IMR-90 (cell line): Measurements from ENCODE around the gene PHACTR3. TPM values are rescaled to one million over a fixed set of nuclear protein-coding genes. Genes with fewer than 3 reads are reported as not detected.

Experiments
- ATAC-seq: fragments of 200-7000 bp; cut with Tn5 transposase; 2 replicates; pipeline ENCODE4 v1.9.1; 2020; ENCODE audit warnings: low read depth, mild to moderate bottlenecking, moderate library complexity
- BruUV-seq: library from RNA; stranded (reverse); fragments of 400-500 nt; replicated peaks from 2 replicates; lab custom pipeline; 2021; lab: Mats Ljungman, UMichigan
- CTCF ChIA-PET: fragments of 300-600 bp; formaldehyde crosslinking; extraction: SDS; loops from one replicate; lab custom pipeline; 2021; ENCODE audit warnings: antibody characterized with exemption; lab: Yijun Ruan, JAX
- POLR2A ChIA-PET: fragments of 300-600 bp; sonication (Branson Sonifier 250); formaldehyde crosslinking; loops from one replicate; lab custom pipeline; 2022; ENCODE audit warnings: antibody characterized with exemption; ENCODE audit not compliant: unreplicated experiment; lab: Charles Lee
- DNase-seq: peaks from one replicate; pipeline ENCODE4 v3.0.0; 2013
- H2AFZ ChIP-seq: replicated peaks from 2 replicates; pipeline ENCODE3; 2013; ENCODE audit warnings: low read length, mild to moderate bottlenecking; ENCODE audit not compliant: poor library complexity
- H2AK5ac ChIP-seq: 2 replicates; pipeline ENCODE4 v1.6.1; 2013; ENCODE audit warnings: low read depth, low read length, inconsistent platforms
- H2AK9ac ChIP-seq: replicated peaks from 2 replicates; pipeline ENCODE3; 2013; ENCODE audit warnings: mild to moderate bottlenecking, low read depth, low read length, moderate library complexity; ENCODE audit not compliant: poor library complexity
- H2BK120ac ChIP-seq: 2 replicates; pipeline ENCODE4 v1.6.1; 2013; ENCODE audit warnings: low read depth, low read length, inconsistent platforms
- H2BK15ac ChIP-seq: 3 replicates; pipeline ENCODE4 v1.6.1; 2013; ENCODE audit warnings: low read depth, low read length, inconsistent platforms
- H2BK20ac ChIP-seq: 2 replicates; pipeline ENCODE4 v1.6.1; 2013; ENCODE audit warnings: low read depth, mild to moderate bottlenecking, inconsistent platforms, low read length, moderate library complexity
- H2BK5ac ChIP-seq: 2 replicates; pipeline ENCODE4 v1.6.1; 2013; ENCODE audit warnings: mild to moderate bottlenecking, low read depth, low read length, inconsistent platforms; ENCODE audit not compliant: poor library complexity, severe bottlenecking
- H3K14ac ChIP-seq: replicated peaks from 2 replicates; pipeline ENCODE4 v1.6.1; 2013; ENCODE audit warnings: low read depth, low read length, inconsistent platforms
- H3K18ac ChIP-seq: 2 replicates; pipeline ENCODE4 v1.6.1; 2013; ENCODE audit warnings: low read depth, low read length, control low read depth
- H3K23ac ChIP-seq: 2 replicates; pipeline ENCODE4 v1.6.1; 2013; ENCODE audit warnings: low read depth, low read length, inconsistent platforms
- H3K27ac ChIP-seq: 2 replicates; pipeline ENCODE4 v1.5.1; 2013; ENCODE audit warnings: mild to moderate bottlenecking, control low read depth, low read length; ENCODE audit not compliant: insufficient read depth
- H3K27me3 ChIP-seq: 2 replicates; pipeline ENCODE4 v1.6.1; 2013; ENCODE audit warnings: low read length; ENCODE audit not compliant: control insufficient read depth, insufficient read depth
- H3K36me3 ChIP-seq: 2 replicates; pipeline ENCODE4 v1.6.1; 2013; ENCODE audit warnings: low read length, mixed read lengths; ENCODE audit not compliant: control insufficient read depth, insufficient read depth
- H3K4ac ChIP-seq: 2 replicates; pipeline ENCODE4 v1.6.1; 2013; ENCODE audit warnings: low read depth, low read length, inconsistent platforms
- H3K4me1 ChIP-seq: 2 replicates; pipeline ENCODE4 v1.6.1; 2013; ENCODE audit warnings: low read length, mixed read lengths; ENCODE audit not compliant: control insufficient read depth, insufficient read depth
- H3K4me2 ChIP-seq: 2 replicates; pipeline ENCODE4 v1.6.1; 2013; ENCODE audit warnings: low read depth, mild to moderate bottlenecking, control low read depth, low read length, moderate library complexity
- H3K4me3 ChIP-seq: 2 replicates; pipeline ENCODE4 v1.5.1; 2013; ENCODE audit warnings: low read depth, mild to moderate bottlenecking, control low read depth, low read length, moderate library complexity; ENCODE audit not compliant: insufficient read depth
- H3K56ac ChIP-seq: 2 replicates; pipeline ENCODE4 v1.6.1; 2013; ENCODE audit warnings: low read length, inconsistent platforms; ENCODE audit not compliant: insufficient read depth; ENCODE audit errors: extremely low read depth
- H3K79me1 ChIP-seq, 2 experiments: 2 replicates each; pipeline ENCODE4 v1.6.1; 2013; ENCODE audit warnings: low read length in 2 of 2, inconsistent platforms in 1 of 2, low read depth in 1 of 2
- H3K9ac ChIP-seq: 2 replicates; pipeline ENCODE4 v1.6.1; 2013; ENCODE audit warnings: low read depth, low read length, control low read depth
- H3K9me1 ChIP-seq: 2 replicates; pipeline ENCODE4 v1.6.1; 2013; ENCODE audit warnings: low read length, inconsistent platforms; ENCODE audit not compliant: insufficient read depth
- H3K9me3 ChIP-seq: 2 replicates; pipeline ENCODE4 v1.6.1; 2013; ENCODE audit warnings: low read length; ENCODE audit not compliant: control insufficient read depth, insufficient read depth
- H4K20me1 ChIP-seq: 2 replicates; pipeline ENCODE4 v1.6.1; 2013; ENCODE audit warnings: low read length, inconsistent platforms; ENCODE audit not compliant: insufficient read depth
- H4K5ac ChIP-seq: 2 replicates; pipeline ENCODE4 v1.6.1; 2013; ENCODE audit warnings: mild to moderate bottlenecking, low read depth, low read length, control low read depth
- H4K8ac ChIP-seq, 2 experiments: 2 replicates each; pipeline ENCODE4 v1.6.1; 2013; ENCODE audit warnings: low read depth in 2 of 2, low read length in 2 of 2, control low read depth in 1 of 2, inconsistent platforms in 1 of 2
- H4K91ac ChIP-seq: 2 replicates; pipeline ENCODE4 v1.6.1; 2013; ENCODE audit warnings: low read depth, low read length, inconsistent platforms; ENCODE audit not compliant: insufficient read depth
- CEBPB ChIP-seq: IDR thresholded peaks from 2 replicates; pipeline ENCODE4 v1.6.1; 2012; ENCODE audit warnings: low read depth, low read length, improper control_type of control experiment
- CHD1 ChIP-seq: IDR thresholded peaks from 2 replicates; pipeline ENCODE4 v1.6.1; 2012; ENCODE audit warnings: low read depth, low read length, improper control_type of control experiment
- ELK1 ChIP-seq: fragments of 150-350 bp; IDR thresholded peaks from 2 replicates; pipeline ENCODE4 v1.6.1; 2016; ENCODE audit warnings: low read depth, mild to moderate bottlenecking, low read length, moderate library complexity, borderline replicate concordance
- MXI1 ChIP-seq: IDR thresholded peaks from 2 replicates; pipeline ENCODE4 v1.6.1; 2012; ENCODE audit warnings: low read depth, mild to moderate bottlenecking, low read length, moderate library complexity, borderline replicate concordance
- POLR2A ChIP-seq: IDR thresholded peaks from 2 replicates; pipeline ENCODE4 v1.6.1; 2012; ENCODE audit warnings: mild to moderate bottlenecking, low read depth, low read length
- USF2 ChIP-seq: fragments of 150-350 bp; IDR thresholded peaks from 2 replicates; pipeline ENCODE4 v1.6.1; 2017; ENCODE audit warnings: mild to moderate bottlenecking, antibody characterized with exemption, low read length, low read depth
- WGBS, 2 experiments: methylation state at CpG; one replicate each; pipeline versions ENCODE4 v1.1.5 to v1.1.7; 2013; ENCODE audit warnings: missing lambda C conversion rate in 2 of 2; ENCODE audit not compliant: insufficient read length in 1 of 2; ENCODE audit errors: extremely low coverage in 2 of 2; 5-methylcytosine and 5-hydroxymethylcytosine counted together
- dilution Hi-C: fragments of 300-500 bp; cut with HindIII; formaldehyde crosslinking; loops from one replicate; pipeline ENCODE4 v1.14.3; 2018; ENCODE audit warnings: low sequenced_read_pairs; ENCODE audit not compliant: unreplicated experiment
- in situ Hi-C: fragments of 300-500 bp; cut with MboI; formaldehyde crosslinking; loops from 3 replicates; pipeline ENCODE4 v1.14.3; 2019; ENCODE audit warnings: low sequenced_read_pairs, inconsistent platforms, mixed read lengths
- intact Hi-C: fragments of 100-400 bp; cut with micrococcal nuclease; formaldehyde crosslinking; loops from 2 replicates; pipeline ENCODE4 v1.10.0; 2022
- polyA plus RNA-seq, 3 experiments: library from polyadenylated mRNA; depleted of rRNA; stranded (reverse); fragments of >200 nt; gene quantifications; 2 replicates each; pipeline ENCODE4 v1.2.3, GENCODE V29; 2012; ENCODE audit warnings: low replicate concordance in 1 of 3
- total RNA-seq: library from RNA; depleted of rRNA; stranded (reverse); fragments of >200 nt; gene quantifications from 2 replicates; pipeline ENCODE4 v1.2.3, GENCODE V29; 2012

PHACTR3 gene
- total and polyA plus RNA-seq, 2 of the 4 experiments (the other 2 are of a cell fraction): not detected

- Histone ChIP-seq H3K23ac (no peak overlapping the region), H3K9me1 (no peaks in the 10 kb centered on the region), H2AK9ac (no peak overlapping the region), H3K9ac (no peak overlapping the region), H3K18ac (no peak overlapping the region), H3K4ac (no peak overlapping the region), H2BK5ac (no peak overlapping the region), H4K5ac (no peak overlapping the region), H4K20me1 (no peaks in the 10 kb centered on the region), H2BK120ac (no peak overlapping the region), H4K8ac (no peak overlapping the region), H3K4me1 (no peaks in the 10 kb centered on the region), H4K91ac (no peak overlapping the region), H2BK15ac (no peak overlapping the region), H3K4me2 (no peak overlapping the region), H3K79me1 (no peaks in the 10 kb centered on the region), H3K4me3 (no peak overlapping the region), H3K9me3 (peaks cover 31% of the 10 kb centered on the region), H3K14ac (no peak overlapping the region), H2AFZ (no peak overlapping the region), H2BK20ac (no peak overlapping the region), H3K27me3 (no peaks in the 10 kb centered on the region), H3K56ac (no peak overlapping the region), H3K27ac (no peak overlapping the region), H3K36me3 (no peaks in the 10 kb centered on the region), H2AK5ac (no peak overlapping the region)
- ChIA-PET CTCF (no interaction called here), POLR2A (no interaction called here)
- no peak for ATAC-seq
- TF ChIP-seq MXI1 (no peak), USF2 (no peak), POLR2A (no peak), CEBPB (no peak), CHD1 (no peak), ELK1 (no peak)
- intact Hi-C loops: no loop called here
- in situ Hi-C loops: no loop called here
- no peak for DNase-seq
- no CpG with 5 or more reads among the region's 11 CpGs for WGBS, 2 experiments
- BruUV-seq: no TSS peak
- dilution Hi-C loops: no loop called here
These were observed 71.9 kb downstream of the PHACTR3 start for GRCh38 chr20:59676126-59676850.
